Measurements from ENCODE around the gene KIAA1549. TPM values are rescaled to one million over a fixed set of nuclear protein-coding genes. Genes with fewer than 3 reads are reported as not detected.

The KIAA1549 gene
- total and polyA plus RNA-seq, 8 donors: 0.15 to 7.8 (median 1.4) TPM

DNA sequence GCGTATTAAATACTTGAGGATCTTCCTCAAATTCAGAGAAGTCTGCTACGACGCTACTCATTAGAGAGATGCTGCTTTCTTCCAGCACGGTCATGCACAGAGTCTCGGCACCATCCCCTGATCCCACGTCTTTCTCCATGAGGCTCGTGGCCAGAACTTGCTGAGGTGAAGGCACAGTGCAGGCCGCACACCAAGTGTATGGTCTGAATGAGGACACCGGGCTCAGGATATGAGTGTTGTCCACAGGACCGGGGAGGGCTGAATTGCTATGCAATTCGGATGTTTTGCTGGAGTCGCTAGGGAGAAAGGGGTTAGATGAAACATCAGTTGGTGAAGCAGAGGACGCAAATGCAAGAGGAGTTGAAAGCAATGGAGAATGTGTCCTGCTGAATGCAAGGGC lies 63.0 kb downstream of the KIAA1549 start:
- no peaks in the 10 kb centered on the region for H3K4me1 ChIP-seq
- peaks cover 0 to 24% (median 22%) of the 10 kb centered on the region in 4 donors for H3K36me3 ChIP-seq
- intact Hi-C loops (cut with DNase I; ENCODE audit: low total_unique reads): no loop called here
- TF ChIP-seq POLR2A (IDR thresholded peaks at IDR 0.05) (no peak), EP300 (IDR thresholded peaks at IDR 0.05) (no peak), POLR2AphosphoS5 (IDR thresholded peaks at IDR 0.05) (no peak)
- TF ChIP-seq, protein P1, sequence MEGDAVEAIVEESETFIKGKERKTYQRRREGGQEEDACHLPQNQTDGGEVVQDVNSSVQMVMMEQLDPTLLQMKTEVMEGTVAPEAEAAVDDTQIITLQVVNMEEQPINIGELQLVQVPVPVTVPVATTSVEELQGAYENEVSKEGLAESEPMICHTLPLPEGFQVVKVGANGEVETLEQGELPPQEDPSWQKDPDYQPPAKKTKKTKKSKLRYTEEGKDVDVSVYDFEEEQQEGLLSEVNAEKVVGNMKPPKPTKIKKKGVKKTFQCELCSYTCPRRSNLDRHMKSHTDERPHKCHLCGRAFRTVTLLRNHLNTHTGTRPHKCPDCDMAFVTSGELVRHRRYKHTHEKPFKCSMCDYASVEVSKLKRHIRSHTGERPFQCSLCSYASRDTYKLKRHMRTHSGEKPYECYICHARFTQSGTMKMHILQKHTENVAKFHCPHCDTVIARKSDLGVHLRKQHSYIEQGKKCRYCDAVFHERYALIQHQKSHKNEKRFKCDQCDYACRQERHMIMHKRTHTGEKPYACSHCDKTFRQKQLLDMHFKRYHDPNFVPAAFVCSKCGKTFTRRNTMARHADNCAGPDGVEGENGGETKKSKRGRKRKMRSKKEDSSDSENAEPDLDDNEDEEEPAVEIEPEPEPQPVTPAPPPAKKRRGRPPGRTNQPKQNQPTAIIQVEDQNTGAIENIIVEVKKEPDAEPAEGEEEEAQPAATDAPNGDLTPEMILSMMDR (IDR thresholded peaks at IDR 0.05): no peak
- H3K27ac ChIP-seq: no peak overlapping the region
- 93 to 98% (median 97%) methylated on average over 13 of the region's 13 CpGs for WGBS, 5 donors
- no peak for DNase-seq
- no peaks in the 10 kb centered on the region for H3K9me3 ChIP-seq
- no peak overlapping the region for H3K4me3 ChIP-seq
- no peaks in the 10 kb centered on the region for H3K27me3 ChIP-seq

GRCh38 chr7:138917771-138918170 lies 63.4 kb downstream of the KIAA1549 start:
- Histone ChIP-seq H3K27ac (no peak overlapping the region), H3K4me1 (no peaks in the 10 kb centered on the region), H3K4me3 (no peak overlapping the region), H3K9me3 (no peaks in the 10 kb centered on the region), H3K36me3 (peaks cover 0 to 24% (median 23%) of the 10 kb centered on the region in 4 donors), H3K27me3 (no peaks in the 10 kb centered on the region)
- no peak for DNase-seq
- WGBS, 5 donors: 95 to 97% (median 95%) methylated on average over 16 of the region's 16 CpGs
- TF ChIP-seq POLR2AphosphoS5 (IDR thresholded peaks at IDR 0.05) (no peak), EP300 (IDR thresholded peaks at IDR 0.05) (no peak), POLR2A (IDR thresholded peaks at IDR 0.05) (no peak)
- TF ChIP-seq, protein P1 (IDR thresholded peaks at IDR 0.05): no peak
- intact Hi-C loops (cut with DNase I; ENCODE audit: low total_unique reads): no loop called here

DNA sequence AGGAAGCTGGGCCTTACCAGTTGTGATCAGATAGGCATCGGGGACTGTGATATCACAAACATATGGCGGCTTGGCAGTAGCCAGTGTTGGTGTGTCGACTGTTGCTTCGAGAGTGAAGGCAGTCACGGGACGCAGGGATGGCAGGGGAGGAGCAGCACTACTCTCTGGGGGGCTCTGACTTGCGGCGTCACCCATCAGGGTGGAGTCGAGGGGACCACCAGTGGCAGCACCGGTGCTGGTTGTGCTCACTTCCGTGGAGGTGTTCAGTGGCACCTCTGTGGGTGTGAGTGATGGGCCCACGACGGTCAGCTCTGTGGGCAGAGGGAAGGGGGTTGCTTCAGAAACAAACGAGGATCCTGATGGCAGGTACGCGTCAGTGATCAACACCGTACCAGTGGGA lies 64.5 kb downstream of the KIAA1549 start:
- no peak overlapping the region for H3K4me3 ChIP-seq
- peaks cover 0 to 27% (median 23%) of the 10 kb centered on the region in 4 donors for H3K36me3 ChIP-seq
- TF ChIP-seq POLR2AphosphoS5 (IDR thresholded peaks at IDR 0.05) (no peak), POLR2A (IDR thresholded peaks at IDR 0.05) (no peak), EP300 (IDR thresholded peaks at IDR 0.05) (no peak)
- TF ChIP-seq, protein P1 (IDR thresholded peaks at IDR 0.05): no peak
- no peak overlapping the region for H3K27ac ChIP-seq
- no peaks in the 10 kb centered on the region for H3K27me3 ChIP-seq
- no peaks in the 10 kb centered on the region for H3K9me3 ChIP-seq
- intact Hi-C loops (cut with DNase I; ENCODE audit: low total_unique reads): no loop called here
- no peak for DNase-seq
- no peaks in the 10 kb centered on the region for H3K4me1 ChIP-seq
- 86 to 96% (median 94%) methylated on average over 13 to 17 of the region's 17 CpGs for WGBS, 5 donors

GRCh38 chr7:138916275-138916674 lies 64.9 kb downstream of the KIAA1549 start:
- DNase-seq: no peak
- peaks cover 0 to 27% (median 23%) of the 10 kb centered on the region in 4 donors for H3K36me3 ChIP-seq
- no peak overlapping the region for H3K4me3 ChIP-seq
- no peaks in the 10 kb centered on the region for H3K27me3 ChIP-seq
- H3K9me3 ChIP-seq: no peaks in the 10 kb centered on the region
- H3K4me1 ChIP-seq: no peaks in the 10 kb centered on the region
- TF ChIP-seq POLR2AphosphoS5 (IDR thresholded peaks at IDR 0.05): no peak
- TF ChIP-seq EP300 (IDR thresholded peaks at IDR 0.05): no peak
- no peak for TF ChIP-seq POLR2A (IDR thresholded peaks at IDR 0.05)
- TF ChIP-seq, protein P1 (IDR thresholded peaks at IDR 0.05): no peak
- 84 to 94% (median 91%) methylated on average over 6 of the region's 6 CpGs for WGBS, 5 donors
- intact Hi-C loops (cut with DNase I; ENCODE audit: low total_unique reads): no loop called here
- no peak overlapping the region for H3K27ac ChIP-seq

Measured in stomach (tissue), 9 donors.